SK-N-SH (cell line): ENCODE data around the gene SLC25A26. TPM values are rescaled to one million over a fixed set of nuclear protein-coding genes. Genes with fewer than 3 reads are reported as not detected.

Experiments used
- CTCF ChIA-PET: fragments of 300-600, 350-600 bp; formaldehyde crosslinking; extraction: SDS; loops from one replicate; lab custom pipeline; 2021; lab: Yijun Ruan, JAX
- POLR2A ChIA-PET: fragments of 350-600 bp; sonication (Branson Sonifier 250); formaldehyde crosslinking; extraction: SDS; loops from one replicate; lab custom pipeline; 2020; ENCODE audit warnings: antibody characterized with exemption, inconsistent platforms; lab: Yijun Ruan, JAX
- DNase-seq: peaks from one replicate; pipeline ENCODE4 v3.0.0; 2012
- H2AFZ ChIP-seq: fragments of 200-600 bp; sonication (generic); 2 replicates; pipeline ENCODE4 v1.8.1; 2016; ENCODE audit warnings: antibody characterized with exemption, mild to moderate bottlenecking, low read depth
- H3F3A ChIP-seq: fragments of 200-600 bp; sonication (generic); replicated peaks from 2 replicates; pipeline ENCODE3; 2016; ENCODE audit warnings: antibody characterized with exemption, mild to moderate bottlenecking; ENCODE audit not compliant: insufficient read depth
- H3K27ac ChIP-seq, 2 experiments: fragments of 200-500 bp in 1 of 2; fragments of 200-600 bp in 1 of 2; sonication (Bioruptor generic) in 1 of 2; sonication (generic), shearing (Covaris generic) in 1 of 2; 2 replicates each; pipeline versions ENCODE4 v1.5.1 to v1.6.1; 2014 to 2016; ENCODE audit warnings: low read depth in 2 of 2, inconsistent platforms in 1 of 2, low read length in 1 of 2, mild to moderate bottlenecking in 1 of 2, mixed read lengths in 1 of 2
- H3K27me3 ChIP-seq: fragments of 200-600 bp; sonication (generic), shearing (Covaris generic); 2 replicates; pipeline ENCODE4 v1.6.1; 2016; ENCODE audit warnings: mixed run types; ENCODE audit not compliant: insufficient read depth
- H3K36me3 ChIP-seq, 2 experiments: fragments of 200-500 bp in 1 of 2; fragments of 200-600 bp in 1 of 2; sonication (Bioruptor generic) in 1 of 2; sonication (generic) in 1 of 2; replicated peaks in 1 of 2; 2 replicates each; pipeline versions ENCODE3 to v1.5.1; 2014 to 2016; ENCODE audit warnings: low read length in 1 of 2, mild to moderate bottlenecking in 1 of 2; ENCODE audit not compliant: insufficient read depth in 2 of 2, control insufficient read depth in 1 of 2
- H3K4me1 ChIP-seq, 2 experiments: fragments of 200-500 bp in 1 of 2; fragments of 200-600 bp in 1 of 2; sonication (Bioruptor generic) in 1 of 2; sonication (generic), shearing (Covaris generic) in 1 of 2; 2 replicates each; pipeline versions ENCODE4 v1.5.1 to v1.6.1; 2014 to 2016; ENCODE audit warnings: low read depth in 1 of 2, low read length in 1 of 2, mixed run types in 1 of 2; ENCODE audit not compliant: insufficient read depth in 2 of 2, control insufficient read depth in 1 of 2
- H3K4me2 ChIP-seq: fragments of 200-600 bp; sonication (generic), shearing (Covaris generic); 2 replicates; pipeline ENCODE4 v1.6.1; 2017; ENCODE audit warnings: mixed run types
- H3K4me3 ChIP-seq, 2 experiments: fragments of 200-500 bp in 1 of 2; fragments of 200-600 bp in 1 of 2; sonication (Bioruptor generic) in 1 of 2; sonication (generic), shearing (Covaris generic) in 1 of 2; 2 replicates each; pipeline versions ENCODE4 v1.5.1 to v1.8.1; 2014 to 2016; ENCODE audit warnings: low read depth in 2 of 2, inconsistent platforms in 1 of 2, low read length in 1 of 2, mild to moderate bottlenecking in 1 of 2, mixed read lengths in 1 of 2, moderate library complexity in 1 of 2
- H3K79me2 ChIP-seq: fragments of 200-600 bp; sonication (generic); 2 replicates; pipeline ENCODE4 v1.8.1; 2017; ENCODE audit warnings: mild to moderate bottlenecking; ENCODE audit not compliant: insufficient read depth
- H3K9ac ChIP-seq: fragments of 200-600 bp; sonication (generic); 2 replicates; pipeline ENCODE4 v1.6.1; 2017; ENCODE audit warnings: mixed run types
- H3K9me2 ChIP-seq: fragments of 200-600 bp; sonication (generic); 2 replicates; pipeline ENCODE4 v1.6.1; 2017; ENCODE audit warnings: mixed run types
- H3K9me3 ChIP-seq: fragments of 200-600 bp; sonication (generic); 2 replicates; pipeline ENCODE4 v1.6.1; 2017; ENCODE audit warnings: mixed run types, mild to moderate bottlenecking, moderate library complexity
- H4K20me1 ChIP-seq: fragments of 200-600 bp; sonication (generic); 2 replicates; pipeline ENCODE4 v1.6.1; 2017; ENCODE audit warnings: mild to moderate bottlenecking, mixed run types; ENCODE audit not compliant: insufficient read depth
- EZH2phosphoT487 ChIP-seq: fragments of 200-600 bp; sonication (generic); IDR thresholded peaks from 2 replicates; pipeline ENCODE4 v1.6.1; 2017; ENCODE audit warnings: low read depth, mixed run types, mild to moderate bottlenecking, antibody characterized with exemption, moderate library complexity, borderline replicate concordance
- FOXM1 ChIP-seq: IDR thresholded peaks from 2 replicates; pipeline ENCODE4 v1.4.0; 2012; ENCODE audit warnings: low read depth, mild to moderate bottlenecking
- GABPA ChIP-seq: IDR thresholded peaks from 2 replicates; pipeline ENCODE4 v1.4.0; 2012; ENCODE audit warnings: low read depth, mild to moderate bottlenecking
- MEF2A ChIP-seq: IDR thresholded peaks from 2 replicates; pipeline ENCODE4 v1.4.0; 2012; ENCODE audit warnings: low read depth, borderline replicate concordance
- NFIC ChIP-seq: IDR thresholded peaks from 2 replicates; pipeline ENCODE4 v1.4.0; 2012; ENCODE audit warnings: borderline replicate concordance
- RAD21 ChIP-seq: IDR thresholded peaks from 2 replicates; pipeline ENCODE4 v1.6.1; 2012; ENCODE audit warnings: mild to moderate bottlenecking, low read length
- SIN3A ChIP-seq: IDR thresholded peaks from 2 replicates; pipeline ENCODE4 v1.6.1; 2012; ENCODE audit warnings: low read depth, mild to moderate bottlenecking, low read length, moderate library complexity, borderline replicate concordance
- TEAD4 ChIP-seq: IDR thresholded peaks from 2 replicates; pipeline ENCODE4 v1.4.0; 2012; ENCODE audit warnings: mild to moderate bottlenecking, borderline replicate concordance; ENCODE audit not compliant: insufficient read depth
- whole genome bisulfite sequencing: methylation state at CpG from one replicate; pipeline ENCODE4 v1.1.6; 2017; ENCODE audit warnings: low lambda C conversion rate; 5-methylcytosine and 5-hydroxymethylcytosine counted together
- polyA plus RNA-seq, 3 experiments: library from polyadenylated mRNA; depleted of rRNA; stranded (reverse); fragments of >200 nt; gene quantifications; 2 replicates each; pipeline ENCODE4 v1.2.3, GENCODE V29; 2012
- TF ChIP-seq, protein P1 (sequence below): IDR thresholded peaks from 2 replicates; pipeline ENCODE4 v1.6.1; 2012; ENCODE audit warnings: mild to moderate bottlenecking, low read depth, low read length, moderate library complexity
- TF ChIP-seq, protein P2 (sequence below): IDR thresholded peaks from 2 replicates; pipeline ENCODE4 v1.4.0; 2012; ENCODE audit warnings: low read depth
- TF ChIP-seq, protein P3 (sequence below): fragments of 150-350 bp; IDR thresholded peaks from 2 replicates; pipeline ENCODE4 v1.6.1; 2016; ENCODE audit warnings: mild to moderate bottlenecking, low read depth, low read length
- TF ChIP-seq, protein P4 (sequence below): fragments of 200-600 bp; sonication (generic); IDR thresholded peaks from 2 replicates; pipeline ENCODE4 v1.6.1; 2017; ENCODE audit warnings: antibody characterized with exemption, mild to moderate bottlenecking, moderate library complexity

SLC25A26 gene
- polyA plus RNA-seq, 1 of the 3 experiments (the other 2 are of a cell fraction), result 31.8 TPM

DNA sequence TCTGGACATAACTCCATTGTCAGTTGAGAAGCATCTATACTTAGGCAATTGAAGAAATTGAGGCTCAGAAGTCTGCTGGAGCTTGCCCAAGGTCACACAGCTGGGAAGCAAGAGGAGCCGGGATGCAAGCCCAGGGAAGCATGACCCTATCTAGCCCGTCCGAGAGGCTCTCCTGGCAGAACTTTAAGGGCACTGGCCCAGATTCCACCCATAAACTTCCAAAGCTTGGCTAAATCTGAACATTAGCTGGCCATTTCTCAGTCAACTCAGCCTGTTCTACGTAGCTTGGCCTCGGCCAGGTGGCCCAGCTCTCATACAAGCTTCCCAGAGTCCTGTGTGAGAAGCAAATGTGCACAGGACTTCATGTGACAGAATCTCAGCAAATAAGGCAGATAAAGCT is 204.2 kb downstream of the SLC25A26 start:
- H3K27ac ChIP-seq, result no peak overlapping the region
- no peak overlapping the region for H3K4me2 ChIP-seq
- no peak overlapping the region for H2AFZ ChIP-seq
- H3F3A ChIP-seq, result no peaks in the 10 kb centered on the region
- no peaks in the 10 kb centered on the region for H3K36me3 ChIP-seq
- no peaks in the 10 kb centered on the region for H3K79me2 ChIP-seq
- no peak for TF ChIP-seq RAD21
- TF ChIP-seq, protein P1, sequence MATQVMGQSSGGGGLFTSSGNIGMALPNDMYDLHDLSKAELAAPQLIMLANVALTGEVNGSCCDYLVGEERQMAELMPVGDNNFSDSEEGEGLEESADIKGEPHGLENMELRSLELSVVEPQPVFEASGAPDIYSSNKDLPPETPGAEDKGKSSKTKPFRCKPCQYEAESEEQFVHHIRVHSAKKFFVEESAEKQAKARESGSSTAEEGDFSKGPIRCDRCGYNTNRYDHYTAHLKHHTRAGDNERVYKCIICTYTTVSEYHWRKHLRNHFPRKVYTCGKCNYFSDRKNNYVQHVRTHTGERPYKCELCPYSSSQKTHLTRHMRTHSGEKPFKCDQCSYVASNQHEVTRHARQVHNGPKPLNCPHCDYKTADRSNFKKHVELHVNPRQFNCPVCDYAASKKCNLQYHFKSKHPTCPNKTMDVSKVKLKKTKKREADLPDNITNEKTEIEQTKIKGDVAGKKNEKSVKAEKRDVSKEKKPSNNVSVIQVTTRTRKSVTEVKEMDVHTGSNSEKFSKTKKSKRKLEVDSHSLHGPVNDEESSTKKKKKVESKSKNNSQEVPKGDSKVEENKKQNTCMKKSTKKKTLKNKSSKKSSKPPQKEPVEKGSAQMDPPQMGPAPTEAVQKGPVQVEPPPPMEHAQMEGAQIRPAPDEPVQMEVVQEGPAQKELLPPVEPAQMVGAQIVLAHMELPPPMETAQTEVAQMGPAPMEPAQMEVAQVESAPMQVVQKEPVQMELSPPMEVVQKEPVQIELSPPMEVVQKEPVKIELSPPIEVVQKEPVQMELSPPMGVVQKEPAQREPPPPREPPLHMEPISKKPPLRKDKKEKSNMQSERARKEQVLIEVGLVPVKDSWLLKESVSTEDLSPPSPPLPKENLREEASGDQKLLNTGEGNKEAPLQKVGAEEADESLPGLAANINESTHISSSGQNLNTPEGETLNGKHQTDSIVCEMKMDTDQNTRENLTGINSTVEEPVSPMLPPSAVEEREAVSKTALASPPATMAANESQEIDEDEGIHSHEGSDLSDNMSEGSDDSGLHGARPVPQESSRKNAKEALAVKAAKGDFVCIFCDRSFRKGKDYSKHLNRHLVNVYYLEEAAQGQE, result no peak
- TF ChIP-seq, protein P2, sequence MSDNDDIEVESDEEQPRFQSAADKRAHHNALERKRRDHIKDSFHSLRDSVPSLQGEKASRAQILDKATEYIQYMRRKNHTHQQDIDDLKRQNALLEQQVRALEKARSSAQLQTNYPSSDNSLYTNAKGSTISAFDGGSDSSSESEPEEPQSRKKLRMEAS, result no peak
- no peak for TF ChIP-seq EZH2phosphoT487
- TF ChIP-seq NFIC, result no peak
- no peak for TF ChIP-seq MEF2A
- TF ChIP-seq, protein P3, sequence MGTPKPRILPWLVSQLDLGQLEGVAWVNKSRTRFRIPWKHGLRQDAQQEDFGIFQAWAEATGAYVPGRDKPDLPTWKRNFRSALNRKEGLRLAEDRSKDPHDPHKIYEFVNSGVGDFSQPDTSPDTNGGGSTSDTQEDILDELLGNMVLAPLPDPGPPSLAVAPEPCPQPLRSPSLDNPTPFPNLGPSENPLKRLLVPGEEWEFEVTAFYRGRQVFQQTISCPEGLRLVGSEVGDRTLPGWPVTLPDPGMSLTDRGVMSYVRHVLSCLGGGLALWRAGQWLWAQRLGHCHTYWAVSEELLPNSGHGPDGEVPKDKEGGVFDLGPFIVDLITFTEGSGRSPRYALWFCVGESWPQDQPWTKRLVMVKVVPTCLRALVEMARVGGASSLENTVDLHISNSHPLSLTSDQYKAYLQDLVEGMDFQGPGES, result no peak
- TF ChIP-seq FOXM1, result no peak
- no peak for TF ChIP-seq SIN3A
- no peak for TF ChIP-seq GABPA
- WGBS, result 79% methylated on average over 5 of the region's 5 CpGs
- H3K9me2 ChIP-seq, result no peaks in the 10 kb centered on the region
- ChIA-PET POLR2A (no interaction called here), CTCF (interaction anchor here (0.7 to 1.9 kb wide), 6 partner anchors 16 to 397 kb away, joined by 3 to 7 read pairs (median 4); no protein-coding TSS in a partner anchor)
- H4K20me1 ChIP-seq, result no peaks in the 10 kb centered on the region
- H3K27me3 ChIP-seq, result no peaks in the 10 kb centered on the region
- no peak overlapping the region for H3K4me3 ChIP-seq
- H3K9me3 ChIP-seq, result no peaks in the 10 kb centered on the region
- no peak for DNase-seq
- no peak overlapping the region for H3K9ac ChIP-seq
- H3K4me1 ChIP-seq, result peaks cover 10 to 15% of the 10 kb centered on the region in 2 experiments

DNA sequence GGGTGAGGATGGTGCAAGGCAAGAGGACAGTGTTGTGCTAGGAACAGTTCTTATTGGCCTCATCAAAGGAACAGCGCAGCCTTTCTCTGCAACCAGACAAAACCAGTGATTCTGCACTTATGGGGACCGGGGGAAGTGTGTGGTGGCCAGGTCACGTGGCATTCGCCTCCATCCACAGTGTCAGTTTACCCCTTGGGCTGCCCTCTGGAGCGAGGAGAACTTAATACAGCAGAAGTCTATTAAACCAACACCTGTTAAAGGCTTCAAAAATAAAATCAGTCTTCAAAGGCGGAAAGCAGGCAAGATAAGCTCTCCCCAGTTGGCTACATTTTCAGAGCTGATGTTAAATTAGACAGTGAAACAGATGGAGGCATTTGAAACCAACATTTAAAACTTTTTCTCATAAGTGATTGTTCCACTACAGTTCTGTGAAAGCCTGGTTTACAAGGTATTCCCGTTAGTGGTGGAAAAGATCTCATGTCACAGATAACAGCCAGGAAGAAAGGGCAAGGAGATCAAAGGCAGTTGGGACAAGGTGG is 204.8 kb downstream of the SLC25A26 start:
- POLR2A ChIA-PET, result no interaction called here
- no peaks in the 10 kb centered on the region for H3K36me3 ChIP-seq
- no peak overlapping the region for H3K4me3 ChIP-seq
- H3K79me2 ChIP-seq, result no peaks in the 10 kb centered on the region
- H3K9ac ChIP-seq, result no peak overlapping the region
- H3K4me1 ChIP-seq, result peaks cover 10 to 15% of the 10 kb centered on the region in 2 experiments
- H4K20me1 ChIP-seq, result no peaks in the 10 kb centered on the region
- no peaks in the 10 kb centered on the region for H3K9me2 ChIP-seq
- CTCF ChIA-PET, result interaction anchor here (0.7 to 1.9 kb wide), 6 partner anchors 17 to 396 kb away, joined by 3 to 7 read pairs (median 4); no protein-coding TSS in a partner anchor
- H3K4me2 ChIP-seq, result no peak overlapping the region
- 80% methylated on average over 7 of the region's 7 CpGs for WGBS
- DNase-seq, result no peak
- TF ChIP-seq EZH2phosphoT487 (no peak), TEAD4 (no peak)
- TF ChIP-seq, protein P4, sequence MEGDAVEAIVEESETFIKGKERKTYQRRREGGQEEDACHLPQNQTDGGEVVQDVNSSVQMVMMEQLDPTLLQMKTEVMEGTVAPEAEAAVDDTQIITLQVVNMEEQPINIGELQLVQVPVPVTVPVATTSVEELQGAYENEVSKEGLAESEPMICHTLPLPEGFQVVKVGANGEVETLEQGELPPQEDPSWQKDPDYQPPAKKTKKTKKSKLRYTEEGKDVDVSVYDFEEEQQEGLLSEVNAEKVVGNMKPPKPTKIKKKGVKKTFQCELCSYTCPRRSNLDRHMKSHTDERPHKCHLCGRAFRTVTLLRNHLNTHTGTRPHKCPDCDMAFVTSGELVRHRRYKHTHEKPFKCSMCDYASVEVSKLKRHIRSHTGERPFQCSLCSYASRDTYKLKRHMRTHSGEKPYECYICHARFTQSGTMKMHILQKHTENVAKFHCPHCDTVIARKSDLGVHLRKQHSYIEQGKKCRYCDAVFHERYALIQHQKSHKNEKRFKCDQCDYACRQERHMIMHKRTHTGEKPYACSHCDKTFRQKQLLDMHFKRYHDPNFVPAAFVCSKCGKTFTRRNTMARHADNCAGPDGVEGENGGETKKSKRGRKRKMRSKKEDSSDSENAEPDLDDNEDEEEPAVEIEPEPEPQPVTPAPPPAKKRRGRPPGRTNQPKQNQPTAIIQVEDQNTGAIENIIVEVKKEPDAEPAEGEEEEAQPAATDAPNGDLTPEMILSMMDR, result no peak
- no peak overlapping the region for H3K27ac ChIP-seq
- no peak overlapping the region for H2AFZ ChIP-seq
- H3K27me3 ChIP-seq, result no peaks in the 10 kb centered on the region
- no peaks in the 10 kb centered on the region for H3F3A ChIP-seq
- no peaks in the 10 kb centered on the region for H3K9me3 ChIP-seq
